ENCODE measurements around the gene SCRT2. TPM values are rescaled to one million over a fixed set of nuclear protein-coding genes. Genes with fewer than 3 reads are reported as not detected.

SCRT2 gene
- total RNA-seq, 1 donor from 2014 or later: not detected

- Histone ChIP-seq H3K27ac (replicated peaks) (peak overlapping the region; percentile 58), H3K9me3 (replicated peaks) (no peaks in the 10 kb centered on the region), H3K27me3 (ENCODE audit: low read depth) (no peaks in the 10 kb centered on the region), H3K36me3 (no peaks in the 10 kb centered on the region), H3K4me3 (no peak overlapping the region), H3K4me1 (peaks cover 21% of the 10 kb centered on the region)
- DNase-seq: no peak
- intact Hi-C loops (cut with micrococcal nuclease): no loop called here
- TF ChIP-seq CTCF (IDR thresholded peaks at IDR 0.05; ENCODE audit: borderline replicate concordance): no peak
These were observed 34.1 kb downstream of the SCRT2 start for GRCh38 chr20:641516-641875.

GRCh38 chr20:640674-641515, 34.7 kb downstream of the SCRT2 start:
- intact Hi-C loops (cut with micrococcal nuclease): no loop called here
- DNase-seq: no peak
- peak overlapping the region; percentile 58 for H3K27ac ChIP-seq (replicated peaks)

GRCh38 chr20:638579-638978, 37.0 kb downstream of the SCRT2 start:
- H3K36me3 ChIP-seq: no peaks in the 10 kb centered on the region
- peaks cover 5% of the 10 kb centered on the region for H3K4me1 ChIP-seq
- no peak for DNase-seq
- H3K4me3 ChIP-seq: no peak overlapping the region
- H3K27ac ChIP-seq (replicated peaks): no peak overlapping the region
- H3K27me3 ChIP-seq (ENCODE audit: low read depth): no peaks in the 10 kb centered on the region
- TF ChIP-seq CTCF (IDR thresholded peaks at IDR 0.05; ENCODE audit: borderline replicate concordance): no peak
- intact Hi-C loops (cut with micrococcal nuclease): no loop called here
- no peaks in the 10 kb centered on the region for H3K9me3 ChIP-seq (replicated peaks)

More at GRCh38 chr20:640674-641515, 34.7 kb downstream of the SCRT2 start:
- Histone ChIP-seq H3K4me1 (peaks cover 15% of the 10 kb centered on the region), H3K27me3 (ENCODE audit: low read depth) (no peaks in the 10 kb centered on the region), H3K36me3 (no peaks in the 10 kb centered on the region), H3K4me3 (no peak overlapping the region), H3K9me3 (replicated peaks) (no peaks in the 10 kb centered on the region)
- TF ChIP-seq CTCF (IDR thresholded peaks at IDR 0.05; ENCODE audit: borderline replicate concordance): no peak

- no peaks in the 10 kb centered on the region for H3K36me3 ChIP-seq
- no peaks in the 10 kb centered on the region for H3K27me3 ChIP-seq (ENCODE audit: low read depth)
These were observed 38.0 kb downstream of the SCRT2 start for GRCh38 chr20:637559-637958.

GRCh38 chr20:635893-636338, 39.7 kb downstream of the SCRT2 start:
- no peak overlapping the region for H3K4me3 ChIP-seq
- TF ChIP-seq CTCF (IDR thresholded peaks at IDR 0.05; ENCODE audit: borderline replicate concordance): no peak
- H3K9me3 ChIP-seq (replicated peaks): no peaks in the 10 kb centered on the region
- no peaks in the 10 kb centered on the region for H3K27me3 ChIP-seq (ENCODE audit: low read depth)
- no peaks in the 10 kb centered on the region for H3K4me1 ChIP-seq
- H3K27ac ChIP-seq (replicated peaks): no peak overlapping the region
- no peaks in the 10 kb centered on the region for H3K36me3 ChIP-seq
- intact Hi-C loops (cut with micrococcal nuclease): no loop called here
- DNase-seq: peak; percentile 30

More at GRCh38 chr20:637559-637958, 38.0 kb downstream of the SCRT2 start:
- TF ChIP-seq CTCF (IDR thresholded peaks at IDR 0.05; ENCODE audit: borderline replicate concordance): no peak
- no peak for DNase-seq
- no peak overlapping the region for H3K27ac ChIP-seq (replicated peaks)
- peaks cover 3% of the 10 kb centered on the region for H3K4me1 ChIP-seq
- intact Hi-C loops (cut with micrococcal nuclease): no loop called here
- no peak overlapping the region for H3K4me3 ChIP-seq
- no peaks in the 10 kb centered on the region for H3K9me3 ChIP-seq (replicated peaks)

All from left ventricle myocardium inferior (tissue), 1 donor.